GM19372 (cell line): ENCODE results near the gene CASQ2.
"Not testable (repeated sequence)": the region's sequence is repeated elsewhere in the genome, so short reads cannot be mapped to it uniquely, and the experiment has no call there.

ENCODE experiments used
- ATAC-seq: cut with Tn5 transposase; IDR thresholded peaks from one replicate; pipeline ENCODE4 v1.9.1; 2021; ENCODE audit warnings: mild to moderate bottlenecking, low read depth, moderate library complexity; ENCODE audit not compliant: unreplicated experiment

The CASQ2 gene

GRCh38 chr1:115781851-115782250 is 13.3 kb upstream of the CASQ2 start:
- no peak for ATAC-seq

GRCh38 chr1:115781343-115781742 is 12.8 kb upstream of the CASQ2 start:
- no peak for ATAC-seq

- not testable (repeated sequence) for ATAC-seq
These were observed 12.1 kb upstream of the CASQ2 start for GRCh38 chr1:115780655-115781054.

GRCh38 chr1:115779075-115779474 is 10.6 kb upstream of the CASQ2 start:
- not testable (repeated sequence) for ATAC-seq

- ATAC-seq, result peak; percentile 89
These were observed 3.4 kb upstream of the CASQ2 start for GRCh38 chr1:115771847-115772457.

GRCh38 chr1:115771094-115771846 is 2.8 kb upstream of the CASQ2 start:
- ATAC-seq, result no peak

GRCh38 chr1:115767403-115767802 is 1.1 kb downstream of the CASQ2 start:
- ATAC-seq, result no peak

GRCh38 chr1:115765091-115765490 is 3.4 kb downstream of the CASQ2 start:
- ATAC-seq, result no peak

- no peak for ATAC-seq
These were observed 4.0 kb downstream of the CASQ2 start for GRCh38 chr1:115764541-115764940.

- no peak for ATAC-seq
These were observed 5.7 kb downstream of the CASQ2 start for GRCh38 chr1:115762779-115763178.

- no peak for ATAC-seq
These were observed 6.8 kb downstream of the CASQ2 start for GRCh38 chr1:115761601-115762302.

GRCh38 chr1:115757856-115758255 is 10.7 kb downstream of the CASQ2 start:
- ATAC-seq, result no peak

GRCh38 chr1:115757326-115757725 is 11.2 kb downstream of the CASQ2 start:
- no peak for ATAC-seq

GRCh38 chr1:115755456-115756370 is 12.8 kb downstream of the CASQ2 start:
- ATAC-seq, result no peak

GRCh38 chr1:115753830-115754229 is 14.7 kb downstream of the CASQ2 start:
- no peak for ATAC-seq

GRCh38 chr1:115753361-115753760 is 15.2 kb downstream of the CASQ2 start:
- no peak for ATAC-seq

- no peak for ATAC-seq
These were observed 19.9 kb downstream of the CASQ2 start for GRCh38 chr1:115748401-115749150.

GRCh38 chr1:115746021-115746690 is 22.4 kb downstream of the CASQ2 start:
- no peak for ATAC-seq

GRCh38 chr1:115744646-115745275 is 23.8 kb downstream of the CASQ2 start:
- ATAC-seq, result no peak
